Measurements from ENCODE around the gene RPL7A.

RPL7A gene

DNA sequence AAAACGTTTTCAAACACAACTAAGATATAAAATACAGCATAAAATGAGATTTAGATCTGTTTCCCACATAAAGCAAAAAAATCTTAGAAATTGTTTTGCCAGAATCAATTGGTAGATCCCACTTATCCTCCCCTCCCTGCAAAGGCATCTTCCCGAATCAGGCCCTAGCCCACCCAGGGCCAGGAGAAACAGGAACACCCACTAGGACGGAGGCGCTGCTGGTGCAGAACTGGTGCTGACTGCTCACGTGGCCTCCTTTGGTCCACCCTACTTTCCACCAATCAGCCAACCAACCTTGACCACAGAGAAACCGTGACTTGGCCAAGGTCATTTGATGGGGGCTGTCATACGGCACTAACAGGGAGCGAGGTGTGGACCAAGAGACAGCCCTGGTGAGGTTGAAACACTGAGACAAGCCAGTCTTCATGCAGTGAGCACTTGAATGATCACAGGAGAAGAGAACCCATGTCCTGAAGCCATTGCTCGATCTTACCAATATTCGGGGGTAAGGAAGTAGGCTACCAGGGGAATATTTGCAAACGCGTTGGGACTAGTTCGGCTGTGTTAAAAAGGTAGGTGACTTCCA lies 13.6 kb downstream of the RPL7A start:
- no peak for DNase-seq (ENCODE audit: low read depth)
- no peak overlapping the region for H3K4me3 ChIP-seq (ENCODE audit: low read depth, low read length)
- TF ChIP-seq CTCF (IDR thresholded peaks at IDR 0.05; ENCODE audit: insufficient read depth, low read depth, low read length, missing control alignments): no peak

DNA sequence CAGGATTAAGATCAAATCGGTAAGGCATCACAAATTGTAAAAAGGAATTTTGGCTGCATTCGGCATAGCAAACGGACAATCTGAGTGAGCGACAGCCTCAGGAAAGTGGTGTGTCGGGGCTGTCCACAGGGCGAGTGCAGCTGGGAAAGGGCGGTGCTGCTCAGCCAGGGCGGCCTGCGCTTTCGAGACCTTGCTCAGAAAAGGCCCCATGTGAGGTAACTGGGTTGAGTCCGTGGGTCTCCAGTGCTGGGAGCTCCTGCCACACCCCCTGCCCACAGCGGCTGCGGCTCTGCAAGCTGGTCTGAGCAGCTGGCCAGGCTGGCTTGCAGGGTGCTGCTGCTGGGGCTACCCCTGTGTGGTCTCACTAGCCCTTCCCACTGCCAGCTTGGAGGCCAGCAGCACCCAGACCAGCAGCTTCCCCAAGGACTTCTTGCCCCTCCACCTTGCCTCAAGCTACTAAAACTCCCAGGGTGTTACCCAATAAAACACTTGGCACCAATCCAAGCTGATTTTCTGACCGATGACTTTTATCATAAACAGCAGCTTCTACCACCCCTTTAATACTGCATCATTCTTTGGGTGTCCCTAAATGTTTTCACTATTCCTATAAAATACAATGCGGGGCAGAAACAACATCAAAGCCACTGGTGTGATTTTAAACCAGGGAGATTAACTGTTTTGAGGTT lies 14.5 kb downstream of the RPL7A start:
- no peak for TF ChIP-seq CTCF (IDR thresholded peaks at IDR 0.05; ENCODE audit: insufficient read depth, low read depth, low read length, missing control alignments)

DNA sequence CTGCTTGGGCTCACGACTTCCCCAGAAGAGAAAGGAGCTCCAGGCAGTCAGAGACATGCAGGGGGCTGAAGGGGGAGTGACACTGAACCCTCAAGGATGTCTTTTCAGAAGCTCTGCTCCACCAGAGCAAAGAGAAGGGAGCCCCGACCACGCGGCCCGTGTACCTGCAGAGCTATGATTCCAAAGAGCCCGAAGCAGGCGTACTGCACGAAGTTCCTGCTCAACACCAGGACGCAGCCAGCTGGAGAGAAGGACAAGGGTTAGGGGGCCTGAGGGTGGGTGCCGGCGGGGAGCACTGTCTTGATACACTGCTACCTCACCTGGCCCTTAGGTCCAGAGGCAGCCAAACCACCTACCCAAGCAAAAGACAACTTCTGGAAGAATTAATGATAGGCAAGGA lies 18.4 kb downstream of the RPL7A start:
- no peak overlapping the region for H3K4me3 ChIP-seq (ENCODE audit: low read depth, low read length)
- no peak for DNase-seq (ENCODE audit: low read depth)
- no peak for TF ChIP-seq CTCF (IDR thresholded peaks at IDR 0.05; ENCODE audit: insufficient read depth, low read depth, low read length, missing control alignments)

More for the DNA sequence above, 14.5 kb downstream of the RPL7A start:
- DNase-seq (ENCODE audit: low read depth): no peak
- H3K4me3 ChIP-seq (ENCODE audit: low read depth, low read length): no peak overlapping the region

- TF ChIP-seq CTCF (IDR thresholded peaks at IDR 0.05; ENCODE audit: insufficient read depth, low read depth, low read length, missing control alignments): no peak
- no peak overlapping the region for H3K4me3 ChIP-seq (ENCODE audit: low read depth, low read length)
- DNase-seq (ENCODE audit: low read depth): no peak
Measured at GRCh38 chr9:133367221-133367620, 19.2 kb downstream of the RPL7A start.

GRCh38 chr9:133367778-133368177 lies 19.8 kb downstream of the RPL7A start:
- no peak overlapping the region for H3K4me3 ChIP-seq (ENCODE audit: low read depth, low read length)
- TF ChIP-seq CTCF (IDR thresholded peaks at IDR 0.05; ENCODE audit: insufficient read depth, low read depth, low read length, missing control alignments): no peak
- DNase-seq (ENCODE audit: low read depth): no peak

DNA sequence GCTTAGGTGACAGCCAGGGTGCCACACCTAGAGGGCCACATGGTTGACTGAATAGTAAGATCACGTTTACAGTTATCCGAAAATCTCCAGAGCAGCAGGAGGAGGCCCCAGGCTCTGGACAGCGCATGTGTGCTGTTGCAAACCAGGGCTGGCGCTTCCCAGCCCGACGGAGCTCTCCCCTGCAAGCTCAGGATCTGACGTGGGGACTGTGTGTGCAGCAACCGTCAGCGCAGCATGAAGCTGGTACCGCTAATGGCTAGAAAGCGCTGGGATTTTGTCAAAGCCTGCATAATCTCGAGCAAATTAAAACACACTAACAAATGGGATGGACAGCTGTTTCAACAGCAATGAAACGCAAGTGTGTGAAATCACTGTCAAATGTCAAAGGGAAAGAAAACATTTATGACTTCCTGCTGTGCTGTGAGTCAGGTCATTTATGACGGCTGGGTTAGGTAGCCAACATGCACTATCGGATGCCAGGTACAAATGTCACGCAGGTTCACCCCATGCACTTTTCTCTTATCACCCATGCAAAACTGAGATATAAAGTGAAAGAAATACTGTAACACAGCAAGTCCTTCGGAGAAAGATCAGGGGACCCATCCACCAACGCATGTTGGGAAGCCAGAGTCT lies 20.3 kb downstream of the RPL7A start:
- no peak for TF ChIP-seq CTCF (IDR thresholded peaks at IDR 0.05; ENCODE audit: insufficient read depth, low read depth, low read length, missing control alignments)
- no peak for DNase-seq (ENCODE audit: low read depth)
- no peak overlapping the region for H3K4me3 ChIP-seq (ENCODE audit: low read depth, low read length)

All from GM12865 (cell line).